ENCODE data around the gene MTIF2. TPM values are rescaled to one million over a fixed set of nuclear protein-coding genes. Genes with fewer than 3 reads are reported as not detected.
"Not testable (repeated sequence)": the region's sequence is repeated elsewhere in the genome, so short reads cannot be mapped to it uniquely, and the experiment has no call there.

The MTIF2 gene
- total RNA-seq, 3 donors from 2014 or later (not counting 1 experiment from before 2014, with no cell fraction given), result 19.8 to 26.6 (median 20.8) TPM

GRCh38 chr2:55283083-55283482 lies 14.1 kb upstream of the MTIF2 start:
- H3K27ac Mint-ChIP-seq, result peak overlapping the region; percentile 92 to 95
- WGBS (ENCODE audit: insufficient coverage), result 97% methylated on average over 12 of the region's 12 CpGs
- ATAC-seq, result no peak
- Histone ChIP-seq H3K4me1 (ENCODE audit: control insufficient read depth, insufficient read depth, low read length) (peaks cover 14% of the 10 kb centered on the region), H3K27me3 (ENCODE audit: control insufficient read depth, insufficient read depth, low read length) (no peaks in the 10 kb centered on the region), H3K4me3 (ENCODE audit: low read length) (no peak overlapping the region), H3K36me3 (ENCODE audit: control insufficient read depth, insufficient read depth, low read length) (no peaks in the 10 kb centered on the region), H3K27ac (ENCODE audit: low read length) (no peak overlapping the region), H3K9me3 (ENCODE audit: control insufficient read depth, insufficient read depth, low read length) (no peaks in the 10 kb centered on the region)
- no peak for DNase-seq
- H3K4me3 Mint-ChIP-seq, result peak overlapping the region; percentile 93
- no peaks in the 10 kb centered on the region for H3K36me3 Mint-ChIP-seq
- H3K9me3 Mint-ChIP-seq, result no peaks in the 10 kb centered on the region
- H3K27me3 Mint-ChIP-seq (ENCODE audit: low read depth in 2 of 2), result no peaks in the 10 kb centered on the region
- intact Hi-C loops (cut with micrococcal nuclease), result loop anchor here (5.0 kb wide), 2 partner anchors 51 to 231 kb away; partner anchors contain the start of genes CLHC1, RPS27A and RTN4
- H3K4me1 Mint-ChIP-seq, result peaks cover 16% of the 10 kb centered on the region in 2 donors
- no peak for TF ChIP-seq CTCF (IDR thresholded peaks at IDR 0.05)

GRCh38 chr2:55282110-55282917 lies 13.3 kb upstream of the MTIF2 start:
- DNase-seq, result peak; percentile 79 to 94
- H3K4me3 Mint-ChIP-seq, result peak overlapping the region; percentile 93

GRCh38 chr2:55280851-55281546 lies 12.0 kb upstream of the MTIF2 start:
- H3K27me3 Mint-ChIP-seq (ENCODE audit: low read depth in 2 of 2); H3K4me3 ChIP-seq (ENCODE audit: low read length); H3K9me3 ChIP-seq (ENCODE audit: control insufficient read depth, insufficient read depth, low read length); H3K36me3 Mint-ChIP-seq; H3K27me3 ChIP-seq (ENCODE audit: control insufficient read depth, insufficient read depth, low read length); ATAC-seq; DNase-seq; H3K9me3 Mint-ChIP-seq; H3K36me3 ChIP-seq (ENCODE audit: control insufficient read depth, insufficient read depth, low read length): not testable (repeated sequence)
- Mint-ChIP-seq H3K4me1 (peaks cover 16% of the 10 kb centered on the region in 2 donors), H3K4me3 (peak overlapping the region; percentile 79), H3K27ac (peak overlapping the region; percentile 75 to 95)
- intact Hi-C loops (cut with micrococcal nuclease), result loop anchor here (5.0 kb wide), 2 partner anchors 49 to 229 kb away; partner anchors contain the start of genes CLHC1, RPS27A and RTN4
- Histone ChIP-seq H3K4me1 (ENCODE audit: control insufficient read depth, insufficient read depth, low read length) (peaks cover 14% of the 10 kb centered on the region), H3K27ac (ENCODE audit: low read length) (peak overlapping the region; percentile 80)
- 100% methylated on average over 3 of the region's 5 CpGs for WGBS (ENCODE audit: insufficient coverage)

More at GRCh38 chr2:55282110-55282917, 13.3 kb upstream of the MTIF2 start:
- peak overlapping the region; percentile 80 for H3K27ac ChIP-seq (ENCODE audit: low read length)
- no peaks in the 10 kb centered on the region for H3K9me3 Mint-ChIP-seq
- H3K4me1 Mint-ChIP-seq, result peaks cover 16% of the 10 kb centered on the region in 2 donors
- H3K27me3 ChIP-seq (ENCODE audit: control insufficient read depth, insufficient read depth, low read length), result no peaks in the 10 kb centered on the region
- 2% methylated on average over 60 of the region's 60 CpGs for WGBS (ENCODE audit: insufficient coverage)
- peak; percentile 96 to 100 (median 97) for ATAC-seq
- H3K4me1 ChIP-seq (ENCODE audit: control insufficient read depth, insufficient read depth, low read length), result peaks cover 14% of the 10 kb centered on the region
- no peaks in the 10 kb centered on the region for H3K36me3 Mint-ChIP-seq
- no peaks in the 10 kb centered on the region for H3K27me3 Mint-ChIP-seq (ENCODE audit: low read depth in 2 of 2)
- H3K36me3 ChIP-seq (ENCODE audit: control insufficient read depth, insufficient read depth, low read length), result no peaks in the 10 kb centered on the region
- intact Hi-C loops (cut with micrococcal nuclease), result loop anchor here (1.0 to 5.0 kb wide), 3 partner anchors 13 to 230 kb away; partner anchors contain the start of genes CLHC1, MTIF2, RPS27A and RTN4
- H3K4me3 ChIP-seq (ENCODE audit: low read length), result peak overlapping the region; percentile 77
- peak overlapping the region; percentile 92 to 95 for H3K27ac Mint-ChIP-seq
- no peaks in the 10 kb centered on the region for H3K9me3 ChIP-seq (ENCODE audit: control insufficient read depth, insufficient read depth, low read length)
- no peak for TF ChIP-seq CTCF (IDR thresholded peaks at IDR 0.05)

GRCh38 chr2:55279859-55280424 lies 10.9 kb upstream of the MTIF2 start:
- DNase-seq; H3K36me3 Mint-ChIP-seq; H3K4me3 ChIP-seq (ENCODE audit: low read length); H3K9me3 ChIP-seq (ENCODE audit: control insufficient read depth, insufficient read depth, low read length); H3K27me3 Mint-ChIP-seq (ENCODE audit: low read depth in 2 of 2); H3K9me3 Mint-ChIP-seq; H3K36me3 ChIP-seq (ENCODE audit: control insufficient read depth, insufficient read depth, low read length); H3K4me3 Mint-ChIP-seq; H3K27me3 ChIP-seq (ENCODE audit: control insufficient read depth, insufficient read depth, low read length); H3K27ac ChIP-seq (ENCODE audit: low read length); ATAC-seq; H3K27ac Mint-ChIP-seq: not testable (repeated sequence)
- WGBS (ENCODE audit: insufficient coverage), result 96% methylated on average over 6 of the region's 7 CpGs
- peaks cover 14% of the 10 kb centered on the region for H3K4me1 ChIP-seq (ENCODE audit: control insufficient read depth, insufficient read depth, low read length)
- H3K4me1 Mint-ChIP-seq, result peaks cover 16% of the 10 kb centered on the region in 2 donors
- intact Hi-C loops (cut with micrococcal nuclease), result loop anchor here (5.0 kb wide), 2 partner anchors 48 to 228 kb away; partner anchors contain the start of genes CLHC1, RPS27A and RTN4

GRCh38 chr2:55279214-55279835 lies 10.3 kb upstream of the MTIF2 start:
- peaks cover 14% of the 10 kb centered on the region for H3K4me1 ChIP-seq (ENCODE audit: control insufficient read depth, insufficient read depth, low read length)
- H3K4me3 Mint-ChIP-seq; H3K27me3 ChIP-seq (ENCODE audit: control insufficient read depth, insufficient read depth, low read length); H3K27ac Mint-ChIP-seq; H3K36me3 Mint-ChIP-seq; intact Hi-C loops (cut with micrococcal nuclease); DNase-seq; H3K4me3 ChIP-seq (ENCODE audit: low read length); H3K9me3 ChIP-seq (ENCODE audit: control insufficient read depth, insufficient read depth, low read length); H3K27ac ChIP-seq (ENCODE audit: low read length); H3K9me3 Mint-ChIP-seq; ATAC-seq; H3K36me3 ChIP-seq (ENCODE audit: control insufficient read depth, insufficient read depth, low read length); H3K27me3 Mint-ChIP-seq (ENCODE audit: low read depth in 2 of 2): not testable (repeated sequence)
- H3K4me1 Mint-ChIP-seq, result peaks cover 16% of the 10 kb centered on the region in 2 donors
- WGBS (ENCODE audit: insufficient coverage), result 90% methylated on average over 10 of the region's 10 CpGs
